ENCODE data around the gene OR10A2.
"Not testable (repeated sequence)": the region's sequence is repeated elsewhere in the genome, so short reads cannot be mapped to it uniquely, and the experiment has no call there.

Gene OR10A2, protein sequence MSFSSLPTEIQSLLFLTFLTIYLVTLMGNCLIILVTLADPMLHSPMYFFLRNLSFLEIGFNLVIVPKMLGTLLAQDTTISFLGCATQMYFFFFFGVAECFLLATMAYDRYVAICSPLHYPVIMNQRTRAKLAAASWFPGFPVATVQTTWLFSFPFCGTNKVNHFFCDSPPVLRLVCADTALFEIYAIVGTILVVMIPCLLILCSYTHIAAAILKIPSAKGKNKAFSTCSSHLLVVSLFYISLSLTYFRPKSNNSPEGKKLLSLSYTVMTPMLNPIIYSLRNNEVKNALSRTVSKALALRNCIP

GRCh38 chr11:6862961-6863360 is at the start of gene OR10A2:
OR10A2 (plus strand) TSS chr11:6863057; CDS start chr11:6869755, 6,698 bp downstream.
- DNase-seq, result no peak

DNA sequence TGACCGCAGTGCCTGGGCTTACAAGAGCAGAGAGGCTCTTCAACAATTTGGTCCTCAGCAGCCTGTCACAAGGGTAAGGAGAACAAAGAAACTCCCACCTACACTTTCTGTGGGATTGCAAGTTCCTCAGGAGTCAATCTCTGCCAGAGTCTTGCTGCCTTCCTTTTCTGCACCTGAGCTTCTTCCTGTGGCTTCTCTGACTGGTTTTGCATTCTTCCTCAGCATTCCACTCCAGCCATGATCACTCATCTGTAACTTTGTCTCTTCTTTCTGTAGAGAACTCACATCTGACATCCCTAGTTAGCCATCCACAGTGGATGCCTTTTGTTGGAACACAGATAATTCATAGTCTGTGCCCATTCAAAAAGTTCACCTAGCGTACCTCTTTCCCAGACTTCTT is 49.2 kb upstream of the OR10A2 start:
- no peak for DNase-seq

GRCh38 chr11:6817694-6818093 is 45.2 kb upstream of the OR10A2 start:
- DNase-seq, result no peak

GRCh38 chr11:6818967-6819366 is 43.9 kb upstream of the OR10A2 start:
- DNase-seq, result no peak

DNA sequence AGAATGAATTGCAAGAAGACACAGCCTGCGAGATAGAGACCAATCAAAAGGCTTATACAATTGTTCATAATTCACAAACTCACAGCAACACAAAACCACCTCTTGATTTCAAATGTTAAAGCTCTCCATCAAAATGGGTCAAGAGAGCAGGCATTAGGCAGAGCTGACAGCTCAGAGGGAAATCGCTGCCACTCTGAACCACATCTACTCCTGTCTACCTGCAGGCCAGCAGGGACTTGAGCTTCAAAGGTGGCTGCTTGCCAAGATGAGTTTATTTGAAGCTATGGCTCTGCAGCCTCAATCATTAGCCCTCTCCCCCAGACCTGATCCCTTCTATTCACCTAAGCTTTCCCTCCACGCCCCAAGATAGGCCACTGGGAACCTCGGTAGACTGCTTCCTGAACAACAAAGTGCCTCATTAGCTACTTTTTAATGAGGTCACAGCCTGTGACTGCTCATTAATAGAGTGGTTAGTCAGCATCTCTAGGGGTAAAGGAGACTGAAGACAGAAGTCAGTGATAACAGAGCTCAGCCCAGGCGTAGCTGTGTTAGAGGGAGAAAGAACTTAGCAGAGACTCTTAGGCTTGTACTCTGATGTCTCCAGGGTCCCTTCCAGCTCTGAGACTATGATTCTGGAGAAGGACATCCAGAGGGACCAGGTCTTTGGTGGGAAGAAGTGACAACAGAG is 38.6 kb upstream of the OR10A2 start:
- peak; percentile 74 for DNase-seq

DNA sequence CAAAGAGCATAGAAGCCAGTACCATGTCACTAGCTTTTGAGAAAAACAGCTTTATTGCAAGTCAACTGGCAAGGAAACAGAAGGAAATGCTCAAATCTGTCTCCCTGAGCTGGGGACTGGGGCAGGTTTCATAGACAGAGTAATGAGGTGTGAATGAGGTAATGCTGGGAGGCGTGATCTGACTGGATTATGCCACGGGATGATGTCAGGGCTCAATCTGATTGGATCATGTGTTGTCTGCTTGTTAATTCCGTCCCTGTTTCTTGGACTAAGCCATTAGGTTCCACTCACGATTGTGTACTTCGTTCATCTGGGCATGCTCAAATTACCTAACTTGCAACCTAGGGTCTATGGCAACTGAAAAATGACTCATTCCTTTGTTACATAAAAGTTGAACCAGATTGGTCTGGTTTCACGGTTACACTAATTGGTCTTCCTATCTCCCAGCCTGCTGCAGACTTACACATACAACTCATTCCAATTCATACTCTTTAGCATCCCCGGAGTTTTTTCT is 37.6 kb upstream of the OR10A2 start:
- DNase-seq, result peak; percentile 25

GRCh38 chr11:6828103-6828502 is 34.8 kb upstream of the OR10A2 start:
- no peak for DNase-seq

- peak; percentile 52 for DNase-seq
Measured at GRCh38 chr11:6833356-6833755, 29.5 kb upstream of the OR10A2 start.

- DNase-seq, result no peak
Measured at GRCh38 chr11:6834021-6834420, 28.8 kb upstream of the OR10A2 start.

- no peak for DNase-seq
Measured at GRCh38 chr11:6841694-6842093, 21.2 kb upstream of the OR10A2 start.

DNA sequence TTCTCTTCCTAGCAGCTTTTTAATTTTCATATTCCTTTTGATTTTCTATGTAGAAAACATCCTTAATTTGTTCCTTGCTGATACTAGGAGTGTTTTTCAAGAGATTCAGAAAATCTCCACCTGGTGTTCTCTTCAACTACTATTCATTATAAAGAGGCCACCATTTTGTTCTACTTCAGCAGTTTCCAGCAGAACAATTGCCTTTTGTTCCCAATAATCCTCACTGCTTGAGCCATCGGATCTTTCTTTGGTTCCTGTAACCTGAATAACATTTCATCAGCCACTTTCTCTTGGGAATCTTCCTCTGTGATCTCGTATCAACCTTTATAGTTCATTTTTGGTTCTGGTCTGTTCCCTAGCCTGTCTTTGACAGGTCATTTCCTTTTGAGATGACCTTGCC is 19.2 kb upstream of the OR10A2 start:
- DNase-seq, result no peak

DNA sequence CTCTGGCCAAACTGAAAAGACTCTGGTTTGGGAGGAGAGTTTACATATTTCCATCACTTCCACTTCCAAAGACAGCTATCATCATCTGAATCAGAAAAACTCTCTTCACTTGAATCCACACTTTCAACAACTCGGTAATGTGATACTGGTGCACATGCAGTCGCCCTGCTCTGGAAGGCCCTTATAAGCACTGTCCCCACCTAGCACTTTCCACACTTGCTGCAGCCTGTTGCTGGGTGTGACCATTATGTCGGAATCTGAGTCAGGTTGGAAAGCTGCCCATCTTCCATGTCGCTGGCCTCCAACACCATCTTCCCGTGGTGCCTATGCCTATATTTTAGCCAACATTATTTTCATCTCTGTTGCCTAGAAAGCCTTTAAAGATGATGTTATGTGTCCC is 18.5 kb upstream of the OR10A2 start:
- DNase-seq, result no peak

- no peak for DNase-seq
Measured at GRCh38 chr11:6845383-6845782, 17.5 kb upstream of the OR10A2 start, which contains the start of gene OR10A5. OR10A5 (plus strand) TSS chr11:6845683; CDS start chr11:6845683, 0 bp downstream.

DNA sequence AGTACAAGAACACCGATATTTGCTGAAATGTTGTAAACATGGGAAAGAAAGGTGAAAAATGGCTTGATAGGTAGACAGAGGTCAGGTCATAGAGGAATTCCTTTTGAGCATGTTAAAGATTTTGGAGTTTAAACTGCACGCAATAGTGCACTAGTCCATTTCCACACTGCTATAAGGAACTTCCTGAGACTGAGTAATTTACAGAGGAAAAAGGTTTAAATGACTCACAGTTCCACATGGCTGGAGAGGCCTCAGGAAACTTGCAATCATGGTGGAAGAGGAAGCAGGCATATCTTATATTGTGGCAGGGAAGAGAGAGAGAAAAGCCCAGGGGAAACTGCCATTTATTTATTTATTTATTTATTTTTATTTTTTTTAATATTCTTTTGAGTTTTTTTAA is 12.3 kb upstream of the OR10A2 start:
- no peak for DNase-seq

DNA sequence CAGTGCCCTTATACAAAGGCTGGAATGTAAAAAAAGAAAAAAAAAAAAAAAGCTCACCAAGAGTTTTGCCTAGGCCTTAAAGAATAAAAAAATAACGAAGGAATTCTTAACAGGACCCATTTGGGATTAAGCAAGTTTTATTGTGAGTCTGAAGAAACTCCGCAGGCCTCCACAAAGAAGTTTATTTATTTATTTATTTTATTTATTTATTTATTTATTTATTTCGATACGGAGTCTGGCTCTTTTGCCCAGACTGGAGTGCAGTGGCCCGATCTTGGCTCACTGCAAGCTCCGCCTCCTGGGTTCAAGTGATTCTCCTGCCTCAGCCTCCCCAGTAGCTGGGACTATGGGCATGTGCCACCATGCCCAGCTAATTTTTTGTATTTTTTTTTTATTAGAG is 8.1 kb upstream of the OR10A2 start:
- not testable (repeated sequence) for DNase-seq

- peak; percentile 83 for DNase-seq
Measured at GRCh38 chr11:6855971-6856541, 6.8 kb upstream of the OR10A2 start.

- no peak for DNase-seq
Measured at GRCh38 chr11:6856871-6857270, 6.0 kb upstream of the OR10A2 start.

GRCh38 chr11:6864438-6864837 is 1.6 kb downstream of the OR10A2 start:
- DNase-seq, result no peak

DNA sequence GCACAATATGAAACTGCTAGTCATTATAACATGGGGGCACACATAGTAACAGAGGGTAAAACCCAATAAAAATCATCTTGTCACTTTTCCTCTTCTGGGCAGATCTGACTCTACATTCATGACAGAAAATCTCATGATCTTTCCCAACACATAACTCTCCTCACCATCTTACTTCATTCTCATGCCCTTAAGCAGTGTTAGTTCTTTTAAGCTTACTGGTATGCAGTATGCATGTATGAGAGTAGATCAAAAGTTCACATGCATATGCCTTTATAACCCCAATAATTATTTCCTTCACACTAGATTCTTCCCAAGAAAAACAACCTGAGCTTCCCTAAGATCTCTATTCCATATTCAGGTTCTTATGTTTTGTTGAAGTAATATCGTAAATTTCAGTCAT is 8.4 kb downstream of the OR10A2 start:
- DNase-seq, result no peak

DNA sequence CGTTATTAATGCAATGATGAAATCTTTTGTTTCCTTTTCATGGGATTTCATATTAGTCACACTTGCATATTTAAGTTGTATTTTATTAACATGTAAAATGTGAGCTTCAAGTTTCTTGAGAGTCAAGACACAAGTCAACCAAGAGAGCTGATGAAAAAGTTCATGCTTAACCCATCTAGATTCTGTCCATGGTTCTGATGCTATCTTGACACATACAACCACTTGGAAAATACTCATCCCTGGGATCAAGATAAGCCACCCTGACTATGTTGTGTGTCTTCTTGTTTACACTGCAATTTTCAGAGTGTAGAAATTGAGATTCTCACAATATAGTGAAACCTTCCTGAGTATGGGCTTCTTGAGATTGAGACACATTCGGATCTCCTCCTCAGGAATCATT is 12.9 kb downstream of the OR10A2 start:
- no peak for DNase-seq

DNA sequence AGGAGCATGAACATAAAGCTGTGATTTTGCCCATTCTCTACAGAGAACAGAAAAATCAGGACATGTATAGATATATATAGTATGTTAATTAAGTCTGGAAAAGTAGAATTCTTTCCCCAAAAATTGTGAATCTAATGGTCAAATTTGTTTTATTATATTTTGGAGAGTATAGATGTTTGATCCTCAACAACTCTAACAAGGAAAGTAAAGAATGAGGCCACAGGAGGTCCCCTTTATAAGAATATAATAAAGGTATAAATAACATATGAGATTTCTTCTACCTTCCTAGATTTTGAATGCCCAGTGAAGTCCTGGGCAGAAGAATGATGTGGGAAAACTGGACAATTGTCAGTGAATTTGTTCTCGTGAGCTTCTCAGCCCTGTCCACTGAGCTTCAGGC is 13.5 kb downstream of the OR10A2 start, which contains the start of gene OR10A4:
Gene OR10A4 (plus strand): TSS at position 301 of the 400 bp plus-strand sequence. CDS start 23 bp downstream, at position 324.
- DNase-seq, result no peak

GRCh38 chr11:6876914-6877313 is 14.1 kb downstream of the OR10A2 start:
- no peak for DNase-seq

DNA sequence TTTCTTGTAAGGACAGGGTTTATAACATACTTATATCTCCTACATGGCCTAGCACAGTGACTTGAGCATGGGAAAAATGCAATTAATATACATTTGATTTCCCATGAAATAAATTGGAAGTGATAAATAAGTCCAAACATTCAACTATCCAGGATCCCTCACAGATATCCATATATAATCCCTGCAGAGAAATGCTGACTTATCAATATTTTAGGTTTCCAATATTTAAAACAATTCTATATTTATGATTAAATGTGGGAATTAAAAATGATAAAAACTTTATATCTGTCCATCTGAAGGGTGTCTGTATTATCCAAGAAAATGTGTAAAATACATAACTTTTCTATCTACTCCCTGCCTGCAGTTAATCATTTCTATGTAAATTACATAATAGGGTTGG is 19.9 kb downstream of the OR10A2 start:
- no peak for DNase-seq

GRCh38 chr11:6887711-6888110 is 24.9 kb downstream of the OR10A2 start:
- DNase-seq, result not testable (repeated sequence)
